ACC112 (cell line): Measurements from ENCODE around the gene FAM180A.

ENCODE experiments used
- H2AFZ ChIP-seq: fragments of 200-600 bp; sonication (generic); one replicate; pipeline ENCODE4 v1.6.0; 2017; ENCODE audit warnings: antibody characterized with exemption, low read length; ENCODE audit not compliant: unreplicated experiment
- H3K27ac ChIP-seq: fragments of 200-600 bp; sonication (generic); 2 replicates; pipeline ENCODE4 v1.5.1; 2014; ENCODE audit warnings: low read depth, mild to moderate bottlenecking, antibody characterized with exemption, low read length, moderate library complexity
- H3K27me3 ChIP-seq: fragments of 200-600 bp; sonication (generic); 2 replicates; pipeline ENCODE4 v1.6.1; 2014; ENCODE audit warnings: mild to moderate bottlenecking, antibody characterized with exemption, low read length, moderate library complexity, mixed read lengths; ENCODE audit not compliant: insufficient read depth
- H3K36me3 ChIP-seq: fragments of 200-600 bp; sonication (generic); 2 replicates; pipeline ENCODE4 v1.6.1; 2016; ENCODE audit warnings: mild to moderate bottlenecking, antibody characterized with exemption, low read length, moderate library complexity, mixed read lengths; ENCODE audit not compliant: insufficient read depth
- H3K4me1 ChIP-seq: fragments of 200-600 bp; sonication (generic); one replicate; pipeline ENCODE4 v1.6.1; 2016; ENCODE audit warnings: low read length, mixed read lengths; ENCODE audit not compliant: insufficient read depth, unreplicated experiment, control insufficient read depth
- H3K4me3 ChIP-seq: fragments of 200-600 bp; sonication (generic); 2 replicates; pipeline ENCODE4 v1.5.1; 2014; ENCODE audit warnings: mild to moderate bottlenecking, low read depth, low read length
- H3K79me2 ChIP-seq: fragments of 200-600 bp; sonication (generic); one replicate; pipeline ENCODE4 v1.6.0; 2016; ENCODE audit warnings: low read length; ENCODE audit not compliant: control insufficient read depth, unreplicated experiment, insufficient read depth

Gene FAM180A

DNA sequence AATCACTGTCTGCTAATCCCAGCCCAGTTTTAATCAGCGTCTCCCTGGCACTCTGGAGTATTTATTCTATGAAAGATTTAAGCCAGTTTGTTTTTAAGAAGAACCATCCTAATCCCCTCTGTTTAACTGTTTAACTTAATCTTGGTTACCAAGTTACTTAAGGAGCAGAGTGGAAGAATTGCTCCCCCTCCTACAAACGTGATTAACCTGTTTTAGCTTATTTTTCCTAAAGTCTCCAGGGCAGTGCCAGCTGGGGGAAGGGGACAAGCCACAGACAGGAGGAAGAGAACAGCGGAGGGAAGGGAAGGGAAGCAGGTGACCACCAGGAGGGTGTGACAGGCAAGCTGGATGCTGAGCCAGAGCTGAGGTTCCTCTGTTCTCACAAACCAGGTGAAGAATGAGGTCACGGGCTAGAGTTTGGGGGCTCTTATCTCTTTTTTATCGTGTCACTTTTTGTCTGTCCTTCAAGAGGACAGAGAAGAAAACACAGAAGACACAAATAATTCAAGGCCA lies 22.3 kb downstream of the FAM180A start:
- Histone ChIP-seq H2AFZ (no peak overlapping the region), H3K4me1 (no peaks in the 10 kb centered on the region), H3K27ac (no peak overlapping the region), H3K36me3 (no peaks in the 10 kb centered on the region), H3K27me3 (no peaks in the 10 kb centered on the region), H3K4me3 (no peak overlapping the region), H3K79me2 (no peaks in the 10 kb centered on the region)

DNA sequence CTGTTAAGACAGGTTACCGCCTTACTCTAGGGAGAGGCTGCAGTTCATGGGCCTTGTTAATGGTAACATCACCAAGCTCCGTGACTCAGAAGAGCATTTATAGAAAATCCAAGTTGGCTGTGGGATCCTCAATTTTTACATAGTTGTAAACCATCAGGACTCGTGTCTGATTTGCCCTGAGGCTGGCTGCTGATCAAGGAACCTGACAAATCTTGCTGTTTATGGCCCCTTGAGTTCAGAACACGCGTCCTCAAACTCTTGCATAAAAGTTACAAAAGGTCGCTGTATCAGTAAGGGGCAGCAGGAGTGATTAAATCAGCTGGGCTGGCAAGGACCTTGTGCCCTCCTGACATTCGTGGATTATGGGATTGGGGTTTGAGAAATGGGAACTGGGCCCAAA lies 25.2 kb downstream of the FAM180A start:
- no peak overlapping the region for H3K4me3 ChIP-seq
- no peak overlapping the region for H2AFZ ChIP-seq
- no peaks in the 10 kb centered on the region for H3K79me2 ChIP-seq
- H3K4me1 ChIP-seq, result no peaks in the 10 kb centered on the region
- no peaks in the 10 kb centered on the region for H3K27me3 ChIP-seq
- no peaks in the 10 kb centered on the region for H3K36me3 ChIP-seq
- no peak overlapping the region for H3K27ac ChIP-seq

DNA sequence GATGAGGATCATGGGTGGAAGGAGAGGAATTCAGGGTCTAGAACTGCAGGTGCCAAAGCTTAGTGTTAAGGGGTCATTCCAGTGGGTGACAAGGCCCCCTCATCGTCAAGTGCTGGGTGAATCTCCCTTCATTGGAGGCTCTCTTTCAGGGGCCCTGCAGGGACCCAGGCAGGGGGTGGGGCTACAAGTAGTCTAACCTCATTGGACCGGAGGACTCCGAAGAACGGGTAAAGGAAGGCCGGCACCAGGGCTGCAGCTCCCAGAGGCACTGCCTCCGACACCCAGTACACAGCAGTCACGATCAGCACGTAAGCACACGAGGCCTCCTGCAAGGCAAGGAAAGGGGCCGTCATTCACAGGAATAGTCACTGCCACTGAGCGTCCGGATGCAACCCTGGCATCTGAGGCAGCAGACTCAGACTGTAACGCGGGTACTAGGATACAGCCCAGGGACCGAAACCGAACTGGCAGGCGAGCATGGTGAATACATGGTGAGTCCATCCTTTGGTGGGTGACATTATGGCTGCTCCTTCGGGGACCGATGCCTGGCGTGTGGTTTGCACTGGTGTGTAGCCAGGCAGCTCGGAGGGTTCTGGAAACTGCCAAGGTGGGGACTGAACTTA lies 27.3 kb downstream of the FAM180A start:
- Histone ChIP-seq H3K27me3 (no peaks in the 10 kb centered on the region), H2AFZ (no peak overlapping the region), H3K36me3 (no peaks in the 10 kb centered on the region), H3K4me1 (peaks cover 12% of the 10 kb centered on the region), H3K79me2 (no peaks in the 10 kb centered on the region), H3K4me3 (no peak overlapping the region), H3K27ac (no peak overlapping the region)

GRCh38 chr7:135719688-135720087 lies 28.9 kb downstream of the FAM180A start:
- Histone ChIP-seq H2AFZ (no peak overlapping the region), H3K79me2 (no peaks in the 10 kb centered on the region), H3K36me3 (no peaks in the 10 kb centered on the region), H3K27ac (no peak overlapping the region), H3K4me1 (peaks cover 24% of the 10 kb centered on the region), H3K4me3 (no peak overlapping the region), H3K27me3 (no peaks in the 10 kb centered on the region)

DNA sequence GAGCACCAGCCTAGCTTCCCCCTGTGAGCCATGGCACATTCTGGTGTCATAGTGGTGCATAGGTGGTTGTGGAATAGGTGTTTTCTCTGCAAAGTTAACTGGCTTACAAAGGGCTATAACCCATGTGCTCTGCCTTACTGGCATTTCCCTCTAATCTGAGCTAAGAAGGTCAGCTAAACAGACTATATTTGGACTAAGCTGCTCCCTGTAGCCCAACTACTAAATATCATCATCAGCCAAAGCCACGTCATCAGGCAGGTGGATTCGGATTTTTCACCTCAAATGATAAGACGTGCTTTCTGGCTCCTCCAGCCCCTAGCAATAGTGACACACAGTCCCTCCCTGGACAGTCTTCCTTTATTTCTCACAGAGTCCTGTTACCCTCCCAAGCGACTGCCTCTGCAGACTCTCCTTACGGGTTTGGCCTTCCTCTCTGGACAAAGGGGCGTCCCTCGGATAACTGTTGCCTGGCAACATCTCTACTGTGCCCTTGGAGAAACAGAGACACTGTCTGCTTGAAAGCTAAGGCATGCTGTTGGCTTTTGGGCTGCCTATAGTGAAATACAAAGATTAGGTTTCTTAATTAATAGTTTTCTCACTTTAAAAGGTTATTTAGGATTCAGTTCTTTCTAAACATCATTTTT lies 29.7 kb downstream of the FAM180A start:
- H3K36me3 ChIP-seq, result no peaks in the 10 kb centered on the region
- no peaks in the 10 kb centered on the region for H3K79me2 ChIP-seq
- H3K4me3 ChIP-seq, result no peak overlapping the region
- no peak overlapping the region for H3K27ac ChIP-seq
- no peaks in the 10 kb centered on the region for H3K27me3 ChIP-seq
- H2AFZ ChIP-seq, result no peak overlapping the region
- peaks cover 31% of the 10 kb centered on the region for H3K4me1 ChIP-seq

DNA sequence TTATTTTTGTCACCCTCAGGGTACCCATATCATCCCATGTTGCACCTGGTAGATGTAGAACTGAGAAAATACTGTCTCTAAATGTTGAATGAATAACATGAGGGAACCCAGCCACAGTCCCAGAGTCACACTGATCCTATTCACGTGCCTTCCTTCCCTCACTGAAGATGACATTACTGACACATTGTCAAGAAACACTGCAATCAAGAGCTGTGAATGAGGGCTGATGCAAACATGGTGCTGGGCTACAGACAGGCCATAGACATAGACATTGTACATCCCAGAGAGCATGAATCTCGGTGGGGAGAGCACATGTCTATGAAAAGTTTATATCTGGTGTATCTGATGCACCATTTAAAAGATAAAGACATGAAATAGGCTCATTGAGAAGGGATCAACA lies 30.4 kb downstream of the FAM180A start:
- Histone ChIP-seq H2AFZ (no peak overlapping the region), H3K4me3 (no peak overlapping the region), H3K27ac (no peak overlapping the region), H3K27me3 (no peaks in the 10 kb centered on the region), H3K4me1 (peaks cover 34% of the 10 kb centered on the region), H3K79me2 (no peaks in the 10 kb centered on the region), H3K36me3 (no peaks in the 10 kb centered on the region)

GRCh38 chr7:135717693-135718092 lies 30.9 kb downstream of the FAM180A start:
- Histone ChIP-seq H3K36me3 (no peaks in the 10 kb centered on the region), H3K4me3 (no peak overlapping the region), H3K79me2 (no peaks in the 10 kb centered on the region), H3K27ac (no peak overlapping the region), H3K27me3 (no peaks in the 10 kb centered on the region), H3K4me1 (peaks cover 37% of the 10 kb centered on the region), H2AFZ (no peak overlapping the region)

GRCh38 chr7:135716677-135717238 lies 31.9 kb downstream of the FAM180A start:
- no peaks in the 10 kb centered on the region for H3K36me3 ChIP-seq
- H3K79me2 ChIP-seq, result no peaks in the 10 kb centered on the region
- H2AFZ ChIP-seq, result peak overlapping the region; percentile 15
- H3K27me3 ChIP-seq, result no peaks in the 10 kb centered on the region
- peaks cover 42% of the 10 kb centered on the region for H3K4me1 ChIP-seq
- peak overlapping the region; percentile 23 for H3K27ac ChIP-seq
- H3K4me3 ChIP-seq, result no peak overlapping the region

DNA sequence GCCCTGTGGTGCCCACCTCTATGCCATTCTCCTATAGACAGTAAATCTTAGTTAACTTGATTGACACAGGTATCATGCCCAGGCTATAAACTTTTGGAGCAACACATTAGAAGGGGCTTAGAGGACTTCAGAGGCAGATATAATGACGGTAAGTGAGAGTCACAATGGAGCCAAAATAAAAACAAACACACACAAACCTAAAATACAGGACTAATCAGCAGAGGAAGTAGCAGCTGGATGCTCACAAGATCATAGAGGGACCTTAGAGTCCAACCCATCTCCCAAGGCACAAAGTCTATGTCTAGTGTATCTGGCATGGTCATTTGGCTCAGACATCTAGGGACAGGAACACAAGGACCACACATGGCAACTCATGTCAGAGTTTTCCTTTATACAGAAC lies 32.9 kb downstream of the FAM180A start:
- no peaks in the 10 kb centered on the region for H3K27me3 ChIP-seq
- peaks cover 48% of the 10 kb centered on the region for H3K4me1 ChIP-seq
- H2AFZ ChIP-seq, result no peak overlapping the region
- no peak overlapping the region for H3K4me3 ChIP-seq
- no peaks in the 10 kb centered on the region for H3K79me2 ChIP-seq
- no peak overlapping the region for H3K27ac ChIP-seq
- no peaks in the 10 kb centered on the region for H3K36me3 ChIP-seq

DNA sequence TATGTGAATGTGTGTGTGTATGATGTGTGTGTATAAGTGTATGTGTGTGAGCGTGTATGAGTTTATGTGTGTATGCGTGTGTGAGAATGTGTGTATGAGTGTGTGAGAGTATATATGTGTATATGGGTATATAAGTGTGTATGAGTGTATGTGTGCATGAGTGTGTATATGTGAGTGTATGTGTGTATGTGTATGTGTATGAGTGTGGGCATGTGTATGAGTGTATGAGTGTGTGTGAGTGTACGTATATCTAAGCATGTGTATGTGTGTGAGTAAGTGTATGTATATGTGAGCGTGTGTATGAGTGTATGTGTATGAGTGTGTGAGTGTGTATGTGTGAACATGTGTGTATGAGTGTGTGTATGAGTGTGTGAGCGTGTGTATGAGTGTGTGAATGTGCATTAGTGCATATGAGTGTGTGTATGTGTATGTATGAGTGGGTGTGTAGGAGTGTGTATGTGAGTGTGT lies 33.5 kb downstream of the FAM180A start:
- Histone ChIP-seq H3K36me3 (no peaks in the 10 kb centered on the region), H2AFZ (no peak overlapping the region), H3K4me1 (peaks cover 48% of the 10 kb centered on the region), H3K79me2 (no peaks in the 10 kb centered on the region), H3K4me3 (0 out of 2 replicates have a peak overlapping the region, but pooled peaks have one; percentile 24), H3K27me3 (no peaks in the 10 kb centered on the region), H3K27ac (peak overlapping the region; percentile 12; the same call in 1 of the 2 replicates)
